Measurements from ENCODE around the gene HOXB4.

HOXB4 gene

DNA sequence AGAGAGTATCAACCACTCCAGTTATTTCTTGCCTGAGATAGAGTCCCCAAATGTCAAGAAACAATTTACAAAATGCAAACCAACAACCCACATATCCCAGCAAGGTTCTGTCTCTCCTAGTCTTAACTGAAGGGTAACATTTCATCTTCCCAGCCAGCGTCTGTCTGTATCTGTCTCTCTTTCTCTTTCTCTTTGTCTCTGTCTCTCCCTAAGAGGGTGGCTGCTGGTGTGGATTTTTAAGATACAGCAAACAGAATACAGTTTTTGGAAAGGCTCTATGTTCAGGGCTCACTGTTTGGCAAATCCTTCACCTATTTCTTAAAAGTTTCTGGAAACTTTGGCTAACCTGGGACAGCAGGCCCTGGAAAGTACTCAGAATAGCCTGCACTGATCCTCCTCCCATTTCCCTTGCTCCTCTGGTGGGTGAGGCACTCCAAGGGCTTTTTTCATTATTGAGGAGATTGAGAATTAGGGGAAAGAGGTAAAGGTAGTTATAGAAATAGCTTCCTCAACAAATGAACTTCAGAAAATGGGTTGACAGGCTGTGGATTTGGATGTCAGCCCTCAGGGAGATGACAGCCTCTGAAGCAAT is 6.2 kb downstream of the HOXB4 start:
- DNase-seq (ENCODE audit: low spot score): no peak

DNA sequence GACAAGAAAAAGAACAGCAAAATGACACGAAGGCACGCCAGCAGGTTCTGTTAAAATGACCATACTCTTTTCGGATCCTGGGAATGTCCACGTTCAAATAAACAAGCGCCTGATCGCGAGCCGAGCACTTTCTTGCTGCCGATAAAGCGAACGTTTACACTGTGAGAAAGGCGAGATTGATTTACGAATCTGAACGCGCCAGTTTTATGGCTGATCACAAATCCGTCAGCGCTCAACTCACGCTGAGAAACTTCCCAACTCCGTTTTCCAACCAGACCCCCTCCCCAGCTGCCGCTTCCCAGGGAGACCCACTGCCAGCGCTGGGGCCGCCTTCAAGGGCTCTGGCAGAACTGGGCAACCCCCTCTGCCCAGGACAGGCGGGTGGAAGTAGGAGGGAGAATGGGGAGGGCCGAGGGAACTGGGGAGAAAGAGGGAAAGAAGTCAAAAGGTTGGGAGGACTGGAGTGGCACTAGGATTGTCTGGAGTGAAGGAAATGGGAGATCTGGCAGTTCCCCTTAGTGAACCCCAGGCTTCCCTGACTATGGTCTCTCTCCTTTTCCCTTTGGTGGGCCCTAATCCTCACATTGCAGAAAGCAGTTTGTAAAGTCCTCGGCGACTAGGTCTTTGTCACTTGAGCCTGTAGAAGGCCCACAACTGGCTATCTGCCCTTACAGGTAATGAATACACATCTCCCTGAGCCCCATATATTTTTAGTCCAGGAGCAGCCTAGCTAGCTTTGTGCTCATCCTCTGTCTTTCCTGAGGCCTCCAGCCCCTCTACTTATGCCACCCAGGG is 6.9 kb downstream of the HOXB4 start:
- DNase-seq (ENCODE audit: low spot score): no peak

DNA sequence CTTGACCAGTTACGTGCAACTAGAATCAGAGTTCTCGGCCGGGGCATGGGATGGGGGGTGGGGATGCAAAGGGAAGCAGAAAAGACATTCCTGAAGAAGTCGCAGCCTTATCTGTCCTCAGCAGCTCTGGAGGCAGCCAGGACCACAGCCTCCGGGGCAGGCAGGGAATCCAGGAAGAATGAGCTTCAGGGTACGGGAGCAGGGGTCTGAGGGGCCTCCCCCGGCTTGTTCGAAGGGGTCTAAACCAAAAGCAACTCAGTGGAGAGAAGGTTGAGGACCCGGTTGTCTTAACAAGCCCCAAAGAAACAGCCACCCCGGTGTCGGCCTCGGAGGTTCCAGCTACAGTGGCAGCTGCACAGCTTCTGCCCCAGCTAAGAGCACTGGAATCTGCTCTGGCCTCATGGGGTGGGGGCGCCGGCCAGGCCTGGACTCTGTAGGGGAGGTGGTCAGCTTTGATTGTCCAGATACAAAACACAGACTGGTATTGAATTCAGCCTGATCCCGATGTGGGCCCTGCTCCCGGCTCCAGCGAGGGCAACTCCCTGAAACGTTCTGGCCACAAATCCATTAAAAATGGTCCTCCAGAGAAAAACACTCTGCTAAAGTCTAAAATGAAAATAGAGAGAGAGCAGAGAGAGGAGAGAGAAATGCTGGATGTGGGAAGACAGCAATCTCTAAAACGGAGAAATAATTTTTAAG is 7.7 kb downstream of the HOXB4 start:
- DNase-seq (ENCODE audit: low spot score): no peak

DNA sequence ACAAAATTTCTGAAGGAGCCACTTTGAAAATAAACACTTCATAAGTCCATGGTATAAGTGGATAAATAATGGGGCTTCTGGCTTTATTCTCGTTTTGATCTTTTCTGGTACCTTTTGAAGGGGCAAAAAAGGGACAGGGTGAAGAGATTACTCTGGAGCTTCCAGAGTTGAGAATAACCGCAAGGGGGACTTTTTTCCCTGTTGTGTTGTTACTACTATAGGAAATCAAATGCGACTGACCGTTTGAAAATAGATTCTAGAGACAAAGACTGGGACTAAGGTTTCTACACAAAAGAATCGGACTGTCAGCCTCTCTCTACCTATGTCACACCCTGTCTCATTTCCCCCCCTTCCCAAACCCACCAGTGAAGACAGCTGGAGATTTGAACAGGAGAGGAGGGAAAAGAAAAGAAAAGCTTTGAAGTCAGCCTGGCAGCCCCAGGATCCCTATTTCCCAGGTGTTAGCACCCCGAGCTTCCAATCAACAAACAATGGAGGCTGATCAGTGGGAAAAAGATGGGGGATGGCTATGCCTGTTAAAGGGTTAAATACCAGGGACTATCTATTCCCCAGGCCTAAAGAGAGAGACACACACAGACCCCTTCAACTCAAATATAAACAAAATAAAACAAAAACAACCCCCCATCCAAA is 8.4 kb downstream of the HOXB4 start:
- no peak for DNase-seq (ENCODE audit: low spot score)

DNA sequence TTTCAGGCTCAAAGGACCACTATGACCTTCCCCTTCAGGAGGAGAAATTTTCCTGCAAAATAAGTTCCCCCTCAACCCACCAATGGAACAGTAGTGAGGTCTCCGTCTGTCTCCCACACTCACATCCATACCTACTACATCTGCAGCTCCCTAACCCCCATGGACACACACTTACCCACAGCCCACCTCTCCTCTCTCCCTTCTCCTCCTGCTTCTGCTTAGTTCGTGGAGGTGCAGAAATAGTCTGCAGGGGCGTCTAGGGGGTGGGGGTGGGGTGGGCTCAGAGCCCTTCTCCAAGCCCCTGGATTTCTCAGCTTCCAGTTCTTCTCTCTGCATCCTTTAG is 8.9 kb downstream of the HOXB4 start:
- no peak for DNase-seq (ENCODE audit: low spot score)

DNA sequence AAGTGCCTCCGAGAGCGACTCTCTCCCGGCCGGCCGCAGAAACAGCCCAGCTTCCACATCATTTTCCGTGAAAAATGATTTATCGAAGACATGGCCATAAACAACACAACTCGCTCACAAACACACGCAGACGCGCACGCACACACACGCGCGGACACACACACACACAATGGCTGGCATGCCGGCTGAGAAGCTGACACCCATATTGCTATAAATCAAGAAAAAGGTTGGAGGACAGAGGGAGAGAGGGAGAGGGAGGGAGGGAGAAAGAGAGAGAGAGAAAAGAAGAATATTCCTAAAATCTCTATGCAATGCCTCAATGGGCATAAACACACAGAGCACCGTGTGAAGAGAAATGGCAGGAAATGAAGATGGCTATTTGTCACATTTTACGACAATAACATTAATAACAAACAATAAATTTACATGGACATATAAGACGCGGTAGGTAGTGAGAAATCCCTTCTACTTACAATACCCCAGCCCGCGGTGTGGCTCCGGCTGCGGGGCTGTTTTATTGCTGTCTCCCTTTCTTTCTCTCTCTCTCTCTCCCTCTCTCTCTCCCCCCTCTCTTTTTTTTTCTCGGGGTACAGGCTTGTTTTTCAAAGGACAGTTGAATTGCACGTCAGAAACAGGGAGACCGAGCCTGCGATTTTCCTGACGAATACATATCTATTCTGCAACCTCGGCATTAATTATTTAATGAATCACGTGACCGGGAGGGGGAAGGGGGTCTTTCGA is 9.5 kb downstream of the HOXB4 start:
- no peak for DNase-seq (ENCODE audit: low spot score)

DNA sequence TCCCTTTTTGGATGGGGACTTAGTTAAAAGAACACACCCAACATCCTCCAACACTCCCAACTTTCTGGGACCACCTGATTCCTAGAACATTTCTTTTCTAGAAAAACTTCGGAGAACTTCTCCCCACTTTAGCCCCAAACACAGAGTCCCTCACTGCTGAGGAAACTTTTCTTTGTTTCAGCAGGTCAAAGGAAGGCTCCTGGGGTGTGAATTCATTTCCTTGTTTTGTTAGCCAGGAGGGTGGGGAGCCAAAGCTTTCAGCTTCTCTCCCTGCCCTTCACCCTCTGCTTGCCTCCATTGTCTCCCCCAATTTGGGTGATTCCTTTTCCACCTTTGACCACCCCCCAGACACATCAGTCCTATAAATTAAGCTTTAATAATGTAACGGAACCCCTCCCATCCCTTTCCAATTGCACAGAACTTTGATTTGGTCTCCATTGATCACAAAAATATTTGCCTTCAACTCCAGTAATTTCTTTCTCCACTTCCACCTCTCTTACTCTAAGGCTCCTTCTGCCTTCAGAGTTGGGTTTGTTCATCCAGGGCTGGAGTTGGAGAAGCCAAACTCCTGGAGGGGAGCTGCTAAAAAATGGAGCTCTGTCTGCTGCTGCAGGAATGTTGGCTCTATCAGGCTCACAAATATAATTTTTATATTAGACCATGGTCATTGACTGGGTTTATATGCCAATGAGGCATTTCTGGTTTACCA is 10.3 kb downstream of the HOXB4 start:
- DNase-seq (ENCODE audit: low spot score): no peak

DNA sequence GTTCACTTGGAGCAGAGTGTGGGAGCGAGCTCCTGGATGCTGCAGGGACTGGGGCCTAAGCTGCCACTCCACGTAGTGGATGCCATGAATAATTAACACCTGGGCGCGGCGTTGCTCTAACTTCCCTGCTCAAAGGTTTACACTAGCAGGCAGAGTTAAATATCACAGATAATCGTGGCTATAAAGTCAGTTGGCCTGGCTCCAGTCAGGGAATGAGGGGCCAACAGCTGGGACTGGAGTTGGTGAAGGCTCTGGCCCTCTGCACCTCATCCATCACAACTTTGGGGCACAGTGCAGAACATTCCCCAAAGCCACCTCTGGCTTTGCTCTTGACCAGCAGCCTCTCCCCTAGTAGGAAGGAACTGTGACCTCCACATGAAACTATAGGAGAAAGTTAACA is 10.9 kb downstream of the HOXB4 start:
- DNase-seq (ENCODE audit: low spot score): no peak

DNA sequence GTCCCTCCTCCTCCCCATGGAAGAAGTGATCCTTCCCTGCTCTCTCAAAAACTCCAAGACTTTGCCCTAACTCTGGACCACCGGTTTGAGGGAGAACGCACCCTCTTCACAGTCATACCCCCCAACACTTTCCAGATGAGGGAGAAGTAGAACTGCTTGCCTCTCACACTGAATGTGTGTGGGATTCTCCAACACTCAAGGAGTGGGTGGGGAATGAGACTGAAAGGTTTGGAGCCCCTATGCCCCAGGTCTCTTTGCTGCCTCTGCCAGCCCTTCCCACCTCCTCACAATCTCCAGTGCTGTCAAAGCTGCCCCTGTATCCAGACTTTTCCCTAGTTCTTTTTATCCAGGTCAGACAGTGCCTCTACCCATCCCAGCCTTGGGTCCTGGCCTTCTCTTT is 11.4 kb downstream of the HOXB4 start:
- DNase-seq (ENCODE audit: low spot score): no peak

DNA sequence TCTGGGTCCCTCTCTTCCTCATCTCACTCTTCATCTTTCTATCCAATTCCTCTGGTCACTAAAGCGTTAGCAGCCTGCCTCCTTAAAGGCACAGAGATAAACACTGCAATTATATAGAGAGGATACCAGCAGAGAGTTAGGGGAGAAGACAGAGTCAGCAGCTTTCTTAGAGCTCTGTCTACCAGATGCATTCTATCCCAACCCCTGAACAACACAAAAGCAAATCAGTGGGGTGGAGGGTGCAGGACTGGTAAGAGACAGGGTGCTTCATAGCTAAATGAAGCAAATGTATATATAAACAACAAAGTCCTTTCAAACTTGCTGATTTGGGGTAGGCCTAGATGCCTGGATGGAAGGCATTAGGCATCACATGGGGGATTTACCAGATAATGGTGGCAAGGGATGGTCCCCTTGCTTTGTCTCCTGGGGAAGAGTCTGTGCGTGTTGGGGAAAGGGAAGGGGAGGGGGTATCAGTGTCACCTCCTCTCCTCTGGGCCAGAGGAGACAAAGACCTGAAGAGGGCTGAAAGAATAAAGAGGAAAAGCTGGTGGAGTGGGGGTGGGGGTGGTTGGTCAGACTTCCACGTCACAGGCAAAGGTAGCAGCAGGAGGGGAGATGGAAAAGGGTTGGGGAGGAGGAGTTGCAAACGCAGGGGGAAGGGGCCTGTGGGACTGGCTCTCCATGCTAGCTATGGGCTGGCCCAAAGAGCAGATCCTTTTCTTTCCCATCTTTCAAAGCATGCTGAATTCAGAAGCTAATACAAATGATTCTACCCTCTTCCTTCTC is 12.0 kb downstream of the HOXB4 start:
- no peak for DNase-seq (ENCODE audit: low spot score)

DNA sequence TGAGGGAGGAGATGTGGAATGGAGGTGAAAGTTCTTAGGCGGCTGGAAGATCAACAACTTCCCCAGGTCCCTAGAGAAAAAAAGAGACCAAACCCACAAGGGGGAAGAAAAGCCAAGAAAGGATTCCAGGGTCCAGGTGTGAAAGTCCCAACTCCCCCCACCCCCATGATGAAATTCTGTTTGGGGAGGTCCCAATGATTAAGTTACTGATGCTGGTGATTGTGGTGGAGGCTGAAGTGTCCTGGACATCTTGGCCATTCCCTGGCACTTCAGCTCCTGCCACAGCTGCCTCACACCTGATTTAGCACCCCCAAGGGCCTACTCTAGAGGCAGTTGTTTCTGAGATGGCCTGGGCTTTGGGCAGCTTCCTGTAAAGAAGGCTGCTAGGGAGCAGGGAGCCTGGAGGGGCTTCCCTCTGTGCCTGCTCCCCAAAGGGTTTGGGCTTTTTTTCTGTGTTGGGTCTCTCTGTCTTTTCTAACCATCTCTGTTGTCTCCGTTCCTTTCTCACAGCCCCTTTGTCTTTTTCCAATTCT is 13.1 kb downstream of the HOXB4 start:
- no peak for DNase-seq (ENCODE audit: low spot score)

DNA sequence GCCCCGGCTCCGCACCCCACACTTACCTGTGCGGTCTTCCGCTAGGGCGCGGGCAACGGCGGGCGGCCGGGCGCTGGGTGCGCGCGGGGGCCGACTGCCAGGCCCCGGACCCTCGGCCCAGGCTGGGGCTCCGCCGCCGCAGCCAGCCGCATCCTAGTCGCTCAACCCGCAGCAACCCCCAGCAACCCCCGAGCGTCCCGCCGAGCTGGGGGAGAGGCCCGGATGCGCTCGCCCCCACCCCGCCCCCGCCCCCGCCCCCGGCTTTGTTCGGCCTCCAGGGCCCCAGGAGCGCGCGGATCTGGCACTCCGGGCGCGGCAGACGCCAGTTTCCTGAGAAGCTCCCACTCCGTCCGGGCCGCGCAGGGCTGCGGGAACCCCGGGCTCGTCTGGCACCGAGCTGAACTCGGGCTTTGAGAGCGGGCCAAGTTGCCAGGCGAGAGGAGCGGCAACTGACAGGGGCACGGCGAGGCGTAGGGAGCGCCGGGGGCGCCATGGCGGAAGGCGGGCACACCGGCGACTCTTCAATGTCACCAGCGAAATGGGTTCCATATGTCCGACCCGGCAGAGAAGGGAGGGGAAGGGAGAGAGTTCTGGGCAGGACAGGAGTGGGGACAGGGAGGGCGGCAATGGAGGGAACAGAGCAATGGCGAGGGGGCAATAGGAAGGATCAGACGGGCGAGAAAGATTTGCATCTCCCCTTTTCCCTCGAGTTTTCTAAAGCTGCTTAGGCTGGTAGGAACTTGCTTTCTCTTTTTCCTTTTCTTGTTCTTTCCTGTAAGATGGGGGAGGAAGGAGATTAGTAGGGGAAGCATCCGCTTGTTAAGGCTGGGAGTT is 13.7 kb downstream of the HOXB4 start:
- no peak for DNase-seq (ENCODE audit: low spot score)

DNA sequence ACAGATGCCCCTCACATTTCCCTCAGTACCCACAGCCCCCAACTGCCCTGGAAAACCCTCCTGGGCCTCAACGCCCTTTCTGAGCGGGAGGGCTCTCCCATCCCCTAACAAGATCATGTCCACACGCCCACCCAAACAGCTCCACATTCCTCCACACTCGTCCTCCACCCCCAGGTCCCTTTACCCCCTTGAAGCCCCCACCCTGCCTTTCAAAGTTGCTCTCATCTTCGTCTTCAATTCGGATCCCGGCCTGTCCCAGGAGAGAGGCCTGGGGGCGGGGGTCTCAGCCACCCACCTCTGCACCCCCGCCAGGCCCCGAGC is 14.3 kb downstream of the HOXB4 start:
- no peak for DNase-seq (ENCODE audit: low spot score)

DNA sequence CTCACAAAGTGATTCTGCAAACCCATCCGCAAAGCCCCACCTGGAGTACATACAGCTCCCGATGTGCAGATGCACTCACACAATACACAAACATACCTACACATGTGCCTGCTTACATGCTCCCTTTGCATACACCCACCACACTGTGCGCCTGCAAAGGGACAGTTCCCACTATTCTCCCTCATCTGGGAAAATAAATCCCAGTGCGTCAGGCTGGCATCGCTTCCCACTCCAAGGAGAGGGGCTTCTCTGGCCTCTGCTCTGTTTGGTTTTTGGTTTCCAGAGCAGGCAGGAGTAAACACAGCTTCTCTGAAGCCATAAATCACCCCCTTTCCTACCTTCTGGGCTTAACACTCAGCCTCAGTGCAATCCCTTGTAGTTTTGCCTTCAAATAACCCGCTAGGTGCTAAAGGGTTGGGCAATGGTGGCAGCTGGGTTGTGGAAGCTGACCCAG is 14.7 kb downstream of the HOXB4 start:
- no peak for DNase-seq (ENCODE audit: low spot score)

DNA sequence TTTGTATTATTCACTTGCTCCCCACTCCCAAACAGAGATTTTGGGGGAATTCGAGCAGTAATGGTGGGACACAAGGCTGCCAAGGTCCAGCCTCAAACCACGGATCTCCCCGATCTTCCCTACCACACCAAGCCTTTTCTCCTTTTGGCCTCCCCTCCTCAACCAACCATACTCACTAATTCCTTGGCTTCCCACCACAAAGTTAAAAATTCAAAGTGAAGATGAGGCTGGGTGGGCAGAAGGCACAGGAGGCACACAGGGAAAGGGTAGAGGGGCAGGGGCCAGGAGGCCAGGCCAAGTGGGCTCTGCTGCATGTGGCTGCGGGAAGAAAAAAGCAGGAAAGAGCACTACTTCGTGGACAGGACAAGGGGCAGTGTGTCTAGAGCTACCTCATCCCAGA is 15.2 kb downstream of the HOXB4 start:
- no peak for DNase-seq (ENCODE audit: low spot score)

DNA sequence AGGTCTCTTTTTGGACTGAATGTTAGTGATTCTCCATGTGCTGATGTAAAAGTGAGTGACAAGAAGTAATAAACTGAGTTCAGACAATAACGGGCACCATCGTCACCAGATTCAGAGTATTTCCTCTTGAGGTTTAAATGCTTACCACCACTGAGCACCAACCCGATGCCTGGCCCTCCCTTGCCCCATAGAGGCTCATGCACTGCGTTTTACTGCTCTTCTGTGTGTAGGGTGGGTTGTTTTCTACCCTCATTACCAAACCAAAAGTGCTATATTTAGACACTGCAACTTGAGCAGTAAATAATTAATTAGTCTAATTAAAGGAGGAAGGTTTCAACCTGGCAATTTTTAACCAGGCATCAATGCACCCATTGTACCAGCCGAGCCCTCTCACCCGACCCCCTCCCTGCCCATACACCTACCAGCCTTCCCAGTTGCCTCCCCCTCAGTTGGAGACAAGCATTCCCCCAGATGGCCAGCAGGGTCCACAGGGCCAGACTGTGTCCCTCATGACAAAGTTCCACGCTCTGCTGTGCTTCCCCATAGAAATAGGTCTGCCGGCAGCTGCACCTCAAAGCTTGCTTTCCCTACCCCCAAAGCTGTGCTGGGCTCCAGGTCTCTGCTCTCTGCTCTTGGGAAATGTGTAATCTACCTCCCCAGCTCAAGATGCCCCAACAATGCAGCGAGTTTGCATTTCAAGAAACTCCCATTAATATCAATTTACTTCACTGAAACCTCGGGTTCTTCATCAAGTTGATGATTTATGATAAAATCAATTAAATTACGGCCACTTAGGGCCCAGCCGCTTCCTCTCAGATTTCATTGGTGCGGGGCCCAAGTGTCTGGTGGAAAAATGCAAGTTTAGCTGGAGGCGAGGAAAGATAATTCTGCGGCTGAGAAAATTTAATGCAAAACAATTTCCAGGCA is 16.0 kb downstream of the HOXB4 start:
- no peak for DNase-seq (ENCODE audit: low spot score)

DNA sequence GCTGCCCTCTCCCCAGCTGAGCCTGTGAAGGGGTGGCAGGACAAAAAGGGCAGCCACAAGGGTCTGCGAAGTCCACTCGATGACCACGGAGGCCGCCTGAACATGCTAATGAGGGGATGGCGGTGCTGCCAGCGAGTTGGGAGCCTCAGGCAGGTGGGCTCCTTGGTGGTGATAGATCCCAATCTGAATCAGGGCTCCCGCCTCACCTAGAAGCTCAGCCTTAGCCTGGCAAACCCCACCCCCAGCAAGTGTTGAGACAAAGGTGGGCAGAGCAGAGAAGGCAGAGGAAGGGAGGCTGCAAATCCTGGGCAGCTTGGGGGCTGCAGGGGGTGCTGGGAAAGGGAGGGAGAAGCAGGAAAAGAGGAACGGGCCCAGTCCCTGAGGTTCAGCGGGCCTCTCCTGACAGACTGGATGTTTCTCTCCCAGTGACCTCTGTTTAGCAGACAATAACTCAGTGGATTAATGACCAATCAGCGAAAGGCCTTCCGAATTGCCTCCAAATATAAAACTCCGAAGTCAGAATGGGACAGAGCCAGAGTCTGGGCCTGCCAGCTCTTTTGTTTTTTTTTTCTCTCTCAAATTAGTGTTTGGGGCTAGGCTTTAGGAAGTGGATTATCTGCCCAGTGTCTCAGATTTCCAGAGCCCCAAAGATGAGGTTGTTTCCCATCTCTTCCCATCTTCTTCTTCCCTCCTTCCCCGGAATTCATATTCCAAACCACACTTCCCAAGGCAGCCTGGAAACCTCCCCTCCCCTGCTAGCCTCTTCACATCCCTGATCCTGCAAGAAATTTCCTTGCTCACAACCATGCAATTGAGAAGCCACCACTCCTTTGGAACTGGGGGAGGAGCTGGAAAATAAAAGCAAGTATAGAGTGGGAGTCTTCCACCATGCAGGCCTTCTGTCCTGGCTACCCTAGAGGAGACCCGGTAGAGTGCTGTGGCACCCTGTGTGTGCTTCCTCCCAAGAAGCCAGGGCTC is 18.0 kb downstream of the HOXB4 start:
- DNase-seq (ENCODE audit: low spot score): no peak

All from activated CD4-positive, alpha-beta T cell treated with anti-CD3 and anti-CD28 coated beads, Interleukin-2, Interleukin-4, amounts not matched to agents 100 ng/mL and 50 ng/mL, durations not matched to agents 16 hours and 8 hours (primary cell).